H1 (cell line): Measurements from ENCODE around the gene CFAP91. TPM values are rescaled to one million over a fixed set of nuclear protein-coding genes. Genes with fewer than 3 reads are reported as not detected.

Experiments used
- CTCF ChIA-PET: fragments of 300-600 bp; sonication (Branson Sonifier 250); formaldehyde crosslinking; loops from one replicate; lab custom pipeline; 2021; ENCODE audit not compliant: partially characterized antibody; lab: Charles Lee
- POLR2A ChIA-PET: fragments of 300-600 bp; sonication (Branson Sonifier 250); formaldehyde crosslinking; loops from one replicate; lab custom pipeline; 2021; ENCODE audit warnings: inconsistent platforms; ENCODE audit not compliant: partially characterized antibody; lab: Charles Lee
- DNase-seq, 2 experiments: peaks; one replicate each; pipeline versions ENCODE4 v3.0.0 to v3.0.0-alpha.2; 2010 to 2022; ENCODE audit warnings: low spot score in 2 of 2, low read depth in 1 of 2, mixed read lengths in 1 of 2
- FAIRE-seq: peaks from 2 replicates; lab custom pipeline; 2011; peaks lifted over from hg19 to GRCh38; lab: Jason Lieb, UNC
- H2AFZ ChIP-seq: 2 replicates; pipeline ENCODE4 v1.8.1; 2012; ENCODE audit warnings: low read length, inconsistent platforms
- H2AK5ac ChIP-seq: 2 replicates; pipeline ENCODE4 v1.6.1; 2013; ENCODE audit warnings: low read depth, low read length
- H2BK120ac ChIP-seq: replicated peaks from 2 replicates; pipeline ENCODE3; 2013; ENCODE audit warnings: low read depth, low read length, inconsistent platforms
- H2BK12ac ChIP-seq: 2 replicates; pipeline ENCODE4 v1.6.1; 2013; ENCODE audit warnings: low read depth, low read length
- H2BK15ac ChIP-seq: 2 replicates; pipeline ENCODE4 v1.6.1; 2013; ENCODE audit warnings: low read length
- H2BK20ac ChIP-seq: 2 replicates; pipeline ENCODE4 v1.6.1; 2013; ENCODE audit warnings: low read length
- H2BK5ac ChIP-seq: 2 replicates; pipeline ENCODE4 v1.6.1; 2013; ENCODE audit warnings: low read depth, low read length
- H3K14ac ChIP-seq: 2 replicates; pipeline ENCODE4 v1.6.1; 2013; ENCODE audit warnings: inconsistent platforms; ENCODE audit not compliant: insufficient read length
- H3K18ac ChIP-seq: 2 replicates; pipeline ENCODE4 v1.6.1; 2013; ENCODE audit warnings: low read length; ENCODE audit errors: extremely low read depth
- H3K23ac ChIP-seq: 2 replicates; pipeline ENCODE4 v1.6.1; 2013; ENCODE audit warnings: inconsistent platforms; ENCODE audit not compliant: insufficient read length
- H3K23me2 ChIP-seq: 2 replicates; pipeline ENCODE4 v1.6.1; 2013; ENCODE audit warnings: low read depth, low read length
- H3K27ac ChIP-seq: 2 replicates; pipeline ENCODE4 v1.6.1; 2011; ENCODE audit warnings: low read depth, low read length, inconsistent platforms
- H3K27me3 ChIP-seq, 4 experiments: replicated peaks in 1 of 4; 1 replicate in 1 of 4; 2 replicates in 3 of 4; pipeline versions ENCODE4 v1.6.1 to v1.8.1; 2011 to 2013; ENCODE audit warnings: low read length in 3 of 4, mild to moderate bottlenecking in 3 of 4, inconsistent platforms in 2 of 4, mixed read lengths in 2 of 4, moderate library complexity in 1 of 4; ENCODE audit not compliant: control insufficient read depth in 3 of 4, insufficient read depth in 3 of 4; ENCODE audit errors: extremely low read depth in 1 of 4
- H3K36me3 ChIP-seq, 4 experiments: 2 replicates each; pipeline versions ENCODE4 v1.6.1 to v1.8.1; 2011 to 2013; ENCODE audit warnings: mild to moderate bottlenecking in 4 of 4, low read length in 3 of 4, moderate library complexity in 2 of 4, control low read depth in 1 of 4, inconsistent platforms in 1 of 4; ENCODE audit not compliant: insufficient read depth in 4 of 4, control insufficient read depth in 2 of 4
- H3K4ac ChIP-seq: replicated peaks from 2 replicates; pipeline ENCODE3; 2013; ENCODE audit warnings: low read length, low read depth, mixed read lengths, inconsistent platforms; ENCODE audit not compliant: insufficient read length
- H3K4me1 ChIP-seq, 4 experiments: replicated peaks in 1 of 4; 1 replicate in 1 of 4; 2 replicates in 3 of 4; pipeline versions ENCODE4 v1.6.1 to v1.8.1; 2011 to 2013; ENCODE audit warnings: low read length in 3 of 4, inconsistent platforms in 2 of 4, mixed read lengths in 1 of 4; ENCODE audit not compliant: insufficient read depth in 4 of 4, control insufficient read depth in 3 of 4
- H3K4me2 ChIP-seq, 2 experiments: 2 replicates each; pipeline versions ENCODE4 v1.6.1 to v1.8.1; 2011 to 2013; ENCODE audit warnings: low read depth in 2 of 2, low read length in 2 of 2, control low read depth in 1 of 2, inconsistent platforms in 1 of 2, mild to moderate bottlenecking in 1 of 2; ENCODE audit not compliant: insufficient read depth in 1 of 2
- H3K4me3 ChIP-seq, 4 experiments: fragments of 200-600, 300-600 bp in 1 of 4; sonication (generic), shearing (Covaris generic), sonication (Bioruptor Twin) in 1 of 4; 2 replicates each; pipeline versions ENCODE4 v1.5.1 to v1.8.1; 2011 to 2016; ENCODE audit warnings: low read length in 4 of 4, low read depth in 3 of 4, control low read depth in 2 of 4, inconsistent platforms in 2 of 4, mild to moderate bottlenecking in 2 of 4, mixed read lengths in 1 of 4, moderate library complexity in 1 of 4; ENCODE audit not compliant: insufficient read depth in 2 of 4; ENCODE audit errors: extremely low read depth in 1 of 4
- H3K56ac ChIP-seq: replicated peaks from 2 replicates; pipeline ENCODE3; 2013; ENCODE audit warnings: low read depth, mild to moderate bottlenecking, mixed read lengths, low read length, inconsistent platforms; ENCODE audit not compliant: insufficient read length
- H3K79me1 ChIP-seq: 2 replicates; pipeline ENCODE4 v1.6.1; 2013; ENCODE audit warnings: low read depth, low read length, control low read depth
- H3K79me2 ChIP-seq, 2 experiments: 2 replicates each; pipeline versions ENCODE4 v1.6.1 to v1.8.1; 2012 to 2013; ENCODE audit warnings: low read length in 2 of 2, mild to moderate bottlenecking in 2 of 2, inconsistent platforms in 1 of 2; ENCODE audit not compliant: insufficient read depth in 2 of 2, control insufficient read depth in 1 of 2
- H3K9ac ChIP-seq, 4 experiments: replicated peaks in 1 of 4; 1 replicate in 1 of 4; 2 replicates in 3 of 4; pipeline versions ENCODE4 v1.6.1 to v1.8.1; 2011 to 2013; ENCODE audit warnings: low read depth in 3 of 4, low read length in 3 of 4, control low read depth in 2 of 4, mild to moderate bottlenecking in 2 of 4, moderate library complexity in 2 of 4, inconsistent platforms in 1 of 4; ENCODE audit errors: extremely low read depth in 1 of 4
- H3K9me3 ChIP-seq, 2 experiments: 2 replicates each; pipeline versions ENCODE4 v1.6.1 to v1.8.1; 2012 to 2013; ENCODE audit warnings: mild to moderate bottlenecking in 2 of 2, moderate library complexity in 2 of 2, control low read depth in 1 of 2, inconsistent platforms in 1 of 2, low read depth in 1 of 2, low read length in 1 of 2, mixed read lengths in 1 of 2; ENCODE audit not compliant: insufficient read depth in 2 of 2
- H4K20me1 ChIP-seq, 2 experiments: replicated peaks in 1 of 2; 2 replicates each; pipeline versions ENCODE3 to v1.8.1; 2011 to 2013; ENCODE audit warnings: inconsistent platforms in 2 of 2, low read length in 2 of 2, mild to moderate bottlenecking in 1 of 2; ENCODE audit not compliant: insufficient read depth in 2 of 2, control insufficient read depth in 1 of 2
- H4K5ac ChIP-seq: 2 replicates; pipeline ENCODE4 v1.6.1; 2013; ENCODE audit warnings: low read length, low read depth, mixed read lengths, inconsistent platforms; ENCODE audit not compliant: insufficient read length
- H4K8ac ChIP-seq: 2 replicates; pipeline ENCODE4 v1.8.0; 2013; ENCODE audit warnings: mild to moderate bottlenecking, moderate library complexity, low read length, inconsistent platforms; ENCODE audit not compliant: insufficient read depth; ENCODE audit errors: extremely low read depth
- H4K91ac ChIP-seq: replicated peaks from 2 replicates; pipeline ENCODE3; 2013; ENCODE audit warnings: low read length, mixed read lengths, inconsistent platforms; ENCODE audit not compliant: insufficient read length
- CTBP2 ChIP-seq: IDR thresholded peaks from 2 replicates; pipeline ENCODE4 v1.7.0; 2011; ENCODE audit warnings: borderline replicate concordance, mild to moderate bottlenecking, moderate library complexity, mixed read lengths, low read length; ENCODE audit not compliant: insufficient read depth, insufficient read length
- KDM4A ChIP-seq: IDR thresholded peaks from one replicate; pipeline ENCODE4 v1.7.1; 2012; ENCODE audit warnings: low read depth, mild to moderate bottlenecking, moderate library complexity, low read length, inconsistent platforms; ENCODE audit not compliant: severe bottlenecking
- MAFK ChIP-seq: IDR thresholded peaks from 2 replicates; pipeline ENCODE4 v1.6.1; 2012; ENCODE audit warnings: low read depth, mild to moderate bottlenecking, improper control_type of control experiment, low read length
- RBBP5 ChIP-seq: IDR thresholded peaks from 2 replicates; pipeline ENCODE4 v1.7.1; 2012; ENCODE audit warnings: low read depth, mild to moderate bottlenecking, inconsistent platforms, low read length, moderate library complexity, borderline replicate concordance
- TAF1 ChIP-seq: IDR thresholded peaks from 2 replicates; pipeline ENCODE4 v1.6.1; 2011; ENCODE audit warnings: mild to moderate bottlenecking, low read depth, low read length
- WGBS, 2 experiments: shearing (Covaris generic) in 1 of 2; methylation state at CpG; one replicate each; pipeline versions ENCODE4 v1.1.6 to v1.1.7; 2013 to 2015; ENCODE audit warnings: low lambda C conversion rate in 2 of 2, mixed read lengths in 2 of 2, inconsistent platforms in 1 of 2, low coverage in 1 of 2, missing lambda C conversion rate in 1 of 2; ENCODE audit not compliant: insufficient replicate concordance in 2 of 2, insufficient coverage in 1 of 2, insufficient read length in 1 of 2; ENCODE audit errors: extremely low coverage in 1 of 2, missing lambda C conversion rate in 1 of 2; 5-methylcytosine and 5-hydroxymethylcytosine counted together
- polyA plus RNA-seq, 7 experiments: library from polyadenylated mRNA; depleted of rRNA in 3 of 7; stranded (reverse) in 5 of 7; unstranded in 2 of 7; fragments of >200 nt in 5 of 7; fragments of 200-250 nt in 2 of 7; gene quantifications; 1 replicate in 5 of 7; 2 replicates in 1 of 7; 4 replicates in 1 of 7; pipeline versions ENCODE4 v1.2.1 to v1.2.3, GENCODE V29; 2011 to 2013; ENCODE audit warnings: missing spikeins in 2 of 7, mixed read lengths in 2 of 7
- total RNA-seq: library from RNA; stranded (reverse); fragmentation: NEBNext Ultra II Directional; extraction: Animal tissue kit (Norgen Biotek cat#: 25700); gene quantifications from 2 replicates; pipeline ENCODE4 v1.2.1, GENCODE V29; 2021

Gene CFAP91
- total and polyA plus RNA-seq, 2 of the 8 experiments (the other 6 are each of a cell fraction or from before 2014, with no cell fraction given) = 5.4 to 7.4 TPM

DNA sequence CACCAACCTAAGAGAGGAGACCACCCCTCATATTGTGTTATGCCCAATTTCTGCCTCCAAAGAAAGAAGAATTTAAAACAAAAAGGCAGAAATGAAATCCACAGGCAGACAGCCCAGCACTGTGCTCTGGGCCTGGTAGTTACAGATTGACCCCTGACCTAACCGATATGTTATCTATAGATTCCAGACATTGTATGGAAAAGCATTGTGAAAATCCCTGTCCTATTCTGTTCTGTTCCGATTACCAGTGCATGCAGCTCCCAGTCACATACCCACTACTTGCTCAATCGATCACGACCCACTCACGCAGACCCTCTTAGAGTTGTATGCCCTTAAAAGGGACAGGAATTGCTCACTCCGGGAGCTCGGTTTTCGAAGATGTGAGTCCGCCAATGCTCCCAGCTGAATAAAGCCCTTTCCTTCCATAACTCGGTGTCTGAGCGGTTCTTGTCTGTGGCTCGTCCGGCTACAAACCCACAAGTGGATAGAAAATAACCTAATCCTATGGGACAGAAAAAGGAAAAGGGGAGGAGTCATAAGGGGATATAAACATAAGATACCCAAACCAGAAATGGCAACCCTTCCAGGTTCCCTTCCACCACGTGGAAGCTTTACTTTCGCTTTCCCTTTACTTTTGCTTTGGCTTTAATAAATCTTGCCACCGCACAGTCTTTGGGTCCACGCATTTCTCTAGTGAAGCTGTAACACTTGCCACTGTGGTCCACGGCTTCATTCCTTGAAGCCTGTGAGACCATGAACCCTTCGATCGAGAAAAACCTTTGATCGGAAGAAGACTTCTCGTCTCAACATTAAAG lies 1.7 kb upstream of the CFAP91 start:
- H3K23me2 ChIP-seq = peaks cover 3% of the 10 kb centered on the region; the same call in 1 of the 2 replicates
- TF ChIP-seq MAFK (no peak), TAF1 (no peak), KDM4A (no peak), CTBP2 (no peak), RBBP5 (no peak)
- H2BK5ac ChIP-seq = no peak overlapping the region
- H3K9ac ChIP-seq = no peak overlapping the region
- no peak overlapping the region for H2BK120ac ChIP-seq
- no peak overlapping the region for H4K5ac ChIP-seq
- FAIRE-seq (no peak), DNase-seq (no peak)
- H3K27ac ChIP-seq = no peak overlapping the region
- H3K9me3 ChIP-seq = 0 out of 4 replicates have a peak, but pooled peaks cover 0 to 1% of the 10 kb centered on the region in 2 experiments
- H3K4me2 ChIP-seq = no peak overlapping the region
- WGBS, 2 experiments = 91% methylated on average over 22 of the region's 22 CpGs; no CpG with 5 or more reads in 1 of the 2 experiments
- H3K56ac ChIP-seq = no peak overlapping the region
- H3K18ac ChIP-seq = no peak overlapping the region
- no peak overlapping the region for H2BK20ac ChIP-seq
- H3K4me1 ChIP-seq = peaks cover 0 to 3% (median 1%) of the 10 kb centered on the region in 4 experiments; a peak in 3 of 7 replicates
- H2AFZ ChIP-seq = no peak overlapping the region
- H3K36me3 ChIP-seq = no peaks in the 10 kb centered on the region
- no peaks in the 10 kb centered on the region for H3K79me1 ChIP-seq
- CTCF ChIA-PET = interaction anchor here (0.6 to 2.4 kb wide), 2 partner anchors 11 to 138 kb away, joined by 6 to 15 read pairs; no protein-coding TSS in a partner anchor
- H2AK5ac ChIP-seq = no peak overlapping the region
- no peak overlapping the region for H3K23ac ChIP-seq
- no peak overlapping the region for H4K91ac ChIP-seq
- H2BK12ac ChIP-seq = no peak overlapping the region
- peaks cover 0 to 5% (median 0%) of the 10 kb centered on the region in 4 experiments; a peak in 2 of 7 replicates for H3K27me3 ChIP-seq
- H3K79me2 ChIP-seq = no peaks in the 10 kb centered on the region
- H3K14ac ChIP-seq = no peak overlapping the region
- no peak overlapping the region for H4K8ac ChIP-seq
- H3K4ac ChIP-seq = no peak overlapping the region
- no peak overlapping the region for H3K4me3 ChIP-seq
- POLR2A ChIA-PET = no interaction called here
- H4K20me1 ChIP-seq = no peaks in the 10 kb centered on the region
- no peak overlapping the region for H2BK15ac ChIP-seq
